Epithelial cell of esophagus (primary cell): ENCODE data around the gene PTRH1.

Source experiments
- DNase-seq: peaks from one replicate; pipeline ENCODE4 v3.0.0; 2010; ENCODE audit warnings: low read depth
- H3K4me3 ChIP-seq: 2 replicates; pipeline ENCODE4 v1.5.1; 2011; ENCODE audit warnings: mild to moderate bottlenecking, low read length, control low read depth
- TF ChIP-seq, protein P1 (sequence below): IDR thresholded peaks from 2 replicates; pipeline ENCODE4 v1.5.1; 2011; ENCODE audit warnings: low read depth, mild to moderate bottlenecking, low read length, control low read depth, inconsistent platforms; ENCODE audit not compliant: insufficient read depth; ENCODE audit errors: missing control alignments

PTRH1 gene

DNA sequence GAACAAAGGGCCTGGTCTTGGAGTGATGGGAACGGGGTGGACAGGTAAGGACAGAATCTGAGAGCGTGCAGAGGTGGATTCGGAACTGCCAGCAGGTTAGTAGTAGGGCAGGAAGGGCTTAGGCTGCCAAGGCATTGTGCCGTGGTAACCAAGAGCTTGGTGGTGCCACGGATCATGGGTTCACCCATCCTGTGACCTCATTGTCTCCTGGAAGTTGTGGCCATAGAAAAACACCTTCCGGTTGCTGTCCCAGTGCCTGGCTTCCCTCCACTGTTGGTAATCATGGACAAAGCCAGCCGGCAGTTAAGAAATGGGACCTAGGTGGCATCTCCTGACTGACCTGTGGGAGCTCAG is 51.2 kb downstream of the PTRH1 start:
- DNase-seq: no peak
- TF ChIP-seq, protein P1, sequence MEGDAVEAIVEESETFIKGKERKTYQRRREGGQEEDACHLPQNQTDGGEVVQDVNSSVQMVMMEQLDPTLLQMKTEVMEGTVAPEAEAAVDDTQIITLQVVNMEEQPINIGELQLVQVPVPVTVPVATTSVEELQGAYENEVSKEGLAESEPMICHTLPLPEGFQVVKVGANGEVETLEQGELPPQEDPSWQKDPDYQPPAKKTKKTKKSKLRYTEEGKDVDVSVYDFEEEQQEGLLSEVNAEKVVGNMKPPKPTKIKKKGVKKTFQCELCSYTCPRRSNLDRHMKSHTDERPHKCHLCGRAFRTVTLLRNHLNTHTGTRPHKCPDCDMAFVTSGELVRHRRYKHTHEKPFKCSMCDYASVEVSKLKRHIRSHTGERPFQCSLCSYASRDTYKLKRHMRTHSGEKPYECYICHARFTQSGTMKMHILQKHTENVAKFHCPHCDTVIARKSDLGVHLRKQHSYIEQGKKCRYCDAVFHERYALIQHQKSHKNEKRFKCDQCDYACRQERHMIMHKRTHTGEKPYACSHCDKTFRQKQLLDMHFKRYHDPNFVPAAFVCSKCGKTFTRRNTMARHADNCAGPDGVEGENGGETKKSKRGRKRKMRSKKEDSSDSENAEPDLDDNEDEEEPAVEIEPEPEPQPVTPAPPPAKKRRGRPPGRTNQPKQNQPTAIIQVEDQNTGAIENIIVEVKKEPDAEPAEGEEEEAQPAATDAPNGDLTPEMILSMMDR: no peak
- no peak overlapping the region for H3K4me3 ChIP-seq
